H1 (cell line): ENCODE measurements around the gene SLC25A11.

Experiments
- BACH1 ChIP-seq: IDR thresholded peaks from 2 replicates; pipeline ENCODE4 v1.6.1; 2012; ENCODE audit warnings: low read length, improper control_type of control experiment
- BCL11A ChIP-seq, 2 experiments: IDR thresholded peaks; one replicate each; pipeline ENCODE4 v1.6.1; 2011; ENCODE audit warnings: low read depth in 2 of 2, low read length in 2 of 2, mild to moderate bottlenecking in 2 of 2
- EZH2 ChIP-seq: fragments of 200-600 bp; sonication (generic); IDR thresholded peaks from 2 replicates; pipeline ENCODE4 v1.7.1; 2012; ENCODE audit warnings: low read depth, mild to moderate bottlenecking, moderate library complexity, low read length, inconsistent platforms; ENCODE audit not compliant: severe bottlenecking
- NRF1 ChIP-seq: IDR thresholded peaks from 2 replicates; pipeline ENCODE4 v1.6.1; 2011; ENCODE audit warnings: mild to moderate bottlenecking, low read depth, low read length, improper control_type of control experiment
- POLR2A ChIP-seq, 2 experiments: IDR thresholded peaks; 1 replicate in 1 of 2; 2 replicates in 1 of 2; pipeline ENCODE4 v1.6.1; 2011; ENCODE audit warnings: low read depth in 2 of 2, low read length in 2 of 2, mild to moderate bottlenecking in 2 of 2; ENCODE audit errors: control extremely low read depth in 1 of 2
- POLR2AphosphoS5 ChIP-seq: IDR thresholded peaks from 2 replicates; pipeline ENCODE4 v1.6.1; 2011; ENCODE audit warnings: low read depth, low read length
- SRF ChIP-seq: IDR thresholded peaks from 2 replicates; pipeline ENCODE4 v1.6.1; 2011; ENCODE audit warnings: mild to moderate bottlenecking, low read depth, low read length, moderate library complexity
- ZNF274 ChIP-seq: IDR thresholded peaks from 2 replicates; pipeline ENCODE4 v1.7.0; 2012; ENCODE audit warnings: low read length, borderline replicate concordance; ENCODE audit errors: extremely low read depth
- TF ChIP-seq, protein P1 (sequence below), 3 experiments: IDR thresholded peaks; 1 replicate in 2 of 3; 2 replicates in 1 of 3; pipeline versions ENCODE4 v1.5.1 to v1.6.1; 2011; ENCODE audit warnings: low read length in 3 of 3, mild to moderate bottlenecking in 3 of 3, inconsistent platforms in 2 of 3, low read depth in 1 of 3, moderate library complexity in 1 of 3; ENCODE audit not compliant: insufficient read depth in 1 of 3; ENCODE audit errors: control extremely low read depth in 1 of 3

- TF ChIP-seq, protein P1, sequence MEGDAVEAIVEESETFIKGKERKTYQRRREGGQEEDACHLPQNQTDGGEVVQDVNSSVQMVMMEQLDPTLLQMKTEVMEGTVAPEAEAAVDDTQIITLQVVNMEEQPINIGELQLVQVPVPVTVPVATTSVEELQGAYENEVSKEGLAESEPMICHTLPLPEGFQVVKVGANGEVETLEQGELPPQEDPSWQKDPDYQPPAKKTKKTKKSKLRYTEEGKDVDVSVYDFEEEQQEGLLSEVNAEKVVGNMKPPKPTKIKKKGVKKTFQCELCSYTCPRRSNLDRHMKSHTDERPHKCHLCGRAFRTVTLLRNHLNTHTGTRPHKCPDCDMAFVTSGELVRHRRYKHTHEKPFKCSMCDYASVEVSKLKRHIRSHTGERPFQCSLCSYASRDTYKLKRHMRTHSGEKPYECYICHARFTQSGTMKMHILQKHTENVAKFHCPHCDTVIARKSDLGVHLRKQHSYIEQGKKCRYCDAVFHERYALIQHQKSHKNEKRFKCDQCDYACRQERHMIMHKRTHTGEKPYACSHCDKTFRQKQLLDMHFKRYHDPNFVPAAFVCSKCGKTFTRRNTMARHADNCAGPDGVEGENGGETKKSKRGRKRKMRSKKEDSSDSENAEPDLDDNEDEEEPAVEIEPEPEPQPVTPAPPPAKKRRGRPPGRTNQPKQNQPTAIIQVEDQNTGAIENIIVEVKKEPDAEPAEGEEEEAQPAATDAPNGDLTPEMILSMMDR (IDR thresholded peaks at IDR 0.05; ENCODE audit: control extremely low read depth in 1 of 3, insufficient read depth in 1 of 3, low read depth in 1 of 3, low read length in 3 of 3): no peak
- TF ChIP-seq EZH2 (no peak), SRF (no peak), NRF1 (no peak), POLR2A (IDR thresholded peaks at IDR 0.05; ENCODE audit: control extremely low read depth in 1 of 2, low read depth in 2 of 2, low read length in 2 of 2) (no peak), BCL11A (IDR thresholded peaks at IDR 0.05; ENCODE audit: low read depth in 2 of 2, low read length in 2 of 2) (no peak), POLR2AphosphoS5 (no peak), ZNF274 (no peak), BACH1 (no peak)
These were observed 929 bp downstream of the SLC25A11 start for GRCh38 chr17:4938688-4939545.
